GM21423 (cell line): ENCODE data around the gene SPATA16.
"Not testable (repeated sequence)": the region's sequence is repeated elsewhere in the genome, so short reads cannot be mapped to it uniquely, and the experiment has no call there.

Experiments used
- ATAC-seq: cut with Tn5 transposase; IDR thresholded peaks from one replicate; pipeline ENCODE4 v1.9.1; 2021; ENCODE audit warnings: mild to moderate bottlenecking, moderate library complexity; ENCODE audit not compliant: unreplicated experiment

Gene SPATA16

GRCh38 chr3:173140986-173141385 lies at the start of gene SPATA16:
Gene SPATA16, minus strand, starts transcription at chr3:173141235. Its CDS starts 23,504 bp downstream, at chr3:173117731.
- ATAC-seq: no peak

GRCh38 chr3:173183022-173183421 lies 42.0 kb upstream of the SPATA16 start:
- ATAC-seq: not testable (repeated sequence)

DNA sequence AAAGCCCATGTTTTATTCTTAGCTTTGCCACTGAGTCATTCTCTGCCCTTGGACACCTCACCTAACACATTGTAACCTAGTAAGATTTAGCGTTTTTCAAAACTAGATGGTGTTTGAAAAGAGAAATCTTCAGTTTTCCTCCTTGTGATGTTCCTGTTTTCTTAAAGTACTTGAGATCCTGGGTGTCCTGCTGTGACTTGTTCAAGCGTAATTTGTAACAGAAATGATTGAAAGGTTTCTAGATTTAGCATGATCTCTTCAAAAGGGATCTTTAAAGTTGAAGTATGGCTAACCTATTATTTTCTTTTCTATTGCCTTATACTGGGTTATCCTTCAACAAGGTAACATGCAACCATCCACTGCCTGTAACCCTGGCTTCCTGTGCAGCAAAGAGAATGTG lies 32.6 kb upstream of the SPATA16 start:
- ATAC-seq: no peak

- not testable (repeated sequence) for ATAC-seq
Measured at GRCh38 chr3:173159139-173159538, 18.1 kb upstream of the SPATA16 start.

- ATAC-seq: not testable (repeated sequence)
Measured at GRCh38 chr3:173156533-173156932, 15.5 kb upstream of the SPATA16 start.

- ATAC-seq: no peak
Measured at GRCh38 chr3:173153631-173154030, 12.6 kb upstream of the SPATA16 start.

DNA sequence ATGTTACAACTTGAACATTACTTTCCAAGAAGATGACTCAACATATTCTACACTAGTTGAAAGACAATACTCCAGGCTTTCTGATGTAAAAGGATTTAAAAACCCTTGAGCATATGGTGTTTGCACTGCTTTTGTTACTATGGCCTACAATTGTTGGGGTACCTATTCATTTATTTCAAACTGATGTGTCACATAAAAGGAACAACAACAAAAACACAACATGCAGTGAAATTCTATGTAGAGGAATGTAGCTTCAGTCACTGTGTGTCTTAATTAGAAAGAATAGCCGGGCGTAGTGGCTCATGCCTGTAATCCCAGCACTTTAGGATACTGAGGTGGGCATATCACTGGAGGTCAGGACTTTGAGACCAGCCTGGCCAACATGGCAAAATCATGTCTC lies 1.6 kb downstream of the SPATA16 start:
- ATAC-seq: no peak

- no peak for ATAC-seq
Measured at GRCh38 chr3:173138026-173138425, 3.0 kb downstream of the SPATA16 start.

GRCh38 chr3:173135059-173135458 lies 6.0 kb downstream of the SPATA16 start:
- ATAC-seq: no peak

DNA sequence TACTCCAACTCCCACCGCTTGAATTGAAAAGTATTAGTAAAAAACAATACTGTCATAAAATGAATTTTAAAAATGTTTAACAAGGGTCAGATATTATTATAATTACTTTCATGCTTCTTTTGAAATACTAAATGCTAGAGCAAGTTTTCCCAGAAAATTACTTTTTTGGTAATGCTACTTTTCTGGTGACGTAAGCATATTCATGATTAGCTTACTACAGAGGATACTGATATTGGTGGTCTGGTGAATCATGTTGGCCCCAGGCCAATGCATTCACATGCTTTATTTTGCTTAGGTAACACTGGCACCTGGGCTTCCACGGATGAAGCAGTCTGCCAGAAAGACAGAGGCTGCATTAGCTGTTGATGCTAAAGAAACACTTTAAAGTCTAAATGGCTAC lies 12.4 kb downstream of the SPATA16 start:
- ATAC-seq: no peak

GRCh38 chr3:173111321-173111720 lies 29.7 kb downstream of the SPATA16 start:
- no peak for ATAC-seq

DNA sequence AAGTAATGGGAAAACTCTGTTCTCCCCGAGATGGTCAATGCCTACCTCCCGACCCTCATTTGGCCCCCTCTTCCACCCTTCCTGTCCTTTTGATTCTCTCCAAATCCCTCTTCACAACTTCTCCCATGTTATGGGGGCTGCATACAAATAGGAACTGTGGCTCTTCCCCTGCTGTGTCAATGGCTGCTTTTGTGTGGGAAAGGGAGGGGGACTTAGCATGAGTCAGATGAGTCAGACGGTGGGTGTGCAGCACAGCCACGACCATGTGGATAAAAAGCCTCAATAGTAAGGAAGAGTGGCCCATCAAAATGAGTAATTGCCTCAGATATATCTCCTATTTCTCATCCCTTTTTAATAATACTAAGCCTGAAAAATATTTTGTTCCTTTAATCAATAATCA lies 31.9 kb downstream of the SPATA16 start:
- ATAC-seq: no peak

- ATAC-seq: no peak
Measured at GRCh38 chr3:173103469-173103868, 37.6 kb downstream of the SPATA16 start.

GRCh38 chr3:173098959-173099358 lies 42.1 kb downstream of the SPATA16 start:
- ATAC-seq: no peak

DNA sequence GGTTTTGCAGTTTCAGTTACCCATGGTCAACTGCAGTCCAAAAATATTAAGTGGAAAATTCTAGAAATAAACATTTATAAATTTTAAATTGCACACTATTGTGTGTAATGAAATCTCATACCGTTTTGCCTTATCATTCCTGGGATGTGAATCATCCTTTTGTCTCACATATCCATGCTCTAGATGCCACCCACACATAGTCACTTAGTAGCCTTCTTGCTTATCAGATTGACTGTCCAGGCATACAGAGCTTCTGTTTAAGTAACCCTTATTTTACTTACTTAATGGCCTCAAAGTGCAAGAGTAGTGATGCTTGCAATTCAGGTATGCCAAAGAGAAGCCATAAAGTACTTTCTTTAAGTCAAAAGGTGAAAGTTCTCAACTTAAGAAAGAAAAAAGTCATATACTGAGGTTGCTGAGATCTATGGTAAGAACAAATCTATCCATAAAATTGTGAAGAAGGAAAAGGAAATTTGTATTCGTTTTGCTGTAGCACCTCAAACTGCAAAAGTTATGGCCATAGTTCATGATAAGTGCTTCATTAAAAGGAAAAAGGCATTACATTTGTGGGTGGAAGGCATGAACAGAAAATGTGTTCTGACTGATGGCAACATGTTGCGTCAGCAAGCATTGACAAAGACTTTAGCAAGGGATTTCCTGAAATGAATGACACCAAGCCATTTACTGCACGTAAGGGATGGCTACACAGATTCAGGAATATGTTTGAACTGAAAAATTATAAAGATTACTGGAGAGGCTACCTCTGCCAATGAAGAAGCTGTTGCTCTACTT lies 43.8 kb downstream of the SPATA16 start:
- ATAC-seq: no peak

- no peak for ATAC-seq
Measured at GRCh38 chr3:173096140-173096539, 44.9 kb downstream of the SPATA16 start.

- ATAC-seq: no peak
Measured at GRCh38 chr3:173092038-173092437, 49.0 kb downstream of the SPATA16 start.

- no peak for ATAC-seq
Measured at GRCh38 chr3:173090492-173090891, 50.5 kb downstream of the SPATA16 start.

DNA sequence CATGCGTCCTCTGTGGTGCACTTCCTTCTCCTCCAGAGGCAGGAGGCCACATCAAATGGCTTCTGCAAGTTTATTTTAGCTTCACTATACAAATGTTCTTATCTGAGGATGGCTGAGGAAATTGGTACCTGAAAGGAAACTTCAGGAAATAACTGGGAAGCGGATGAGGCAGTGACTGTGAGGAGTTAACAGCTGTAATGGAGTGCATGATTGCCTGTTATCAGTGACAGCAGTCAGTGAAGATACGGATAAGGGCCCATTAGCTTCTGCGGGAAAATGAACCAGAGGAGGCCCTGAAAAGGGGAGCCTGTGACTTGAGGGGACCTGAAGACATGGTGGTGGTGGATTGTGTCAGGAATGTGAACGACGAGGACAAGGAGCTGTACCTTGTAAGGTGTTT lies 51.8 kb downstream of the SPATA16 start:
- no peak for ATAC-seq

GRCh38 chr3:173078525-173078924 lies 62.5 kb downstream of the SPATA16 start:
- no peak for ATAC-seq

DNA sequence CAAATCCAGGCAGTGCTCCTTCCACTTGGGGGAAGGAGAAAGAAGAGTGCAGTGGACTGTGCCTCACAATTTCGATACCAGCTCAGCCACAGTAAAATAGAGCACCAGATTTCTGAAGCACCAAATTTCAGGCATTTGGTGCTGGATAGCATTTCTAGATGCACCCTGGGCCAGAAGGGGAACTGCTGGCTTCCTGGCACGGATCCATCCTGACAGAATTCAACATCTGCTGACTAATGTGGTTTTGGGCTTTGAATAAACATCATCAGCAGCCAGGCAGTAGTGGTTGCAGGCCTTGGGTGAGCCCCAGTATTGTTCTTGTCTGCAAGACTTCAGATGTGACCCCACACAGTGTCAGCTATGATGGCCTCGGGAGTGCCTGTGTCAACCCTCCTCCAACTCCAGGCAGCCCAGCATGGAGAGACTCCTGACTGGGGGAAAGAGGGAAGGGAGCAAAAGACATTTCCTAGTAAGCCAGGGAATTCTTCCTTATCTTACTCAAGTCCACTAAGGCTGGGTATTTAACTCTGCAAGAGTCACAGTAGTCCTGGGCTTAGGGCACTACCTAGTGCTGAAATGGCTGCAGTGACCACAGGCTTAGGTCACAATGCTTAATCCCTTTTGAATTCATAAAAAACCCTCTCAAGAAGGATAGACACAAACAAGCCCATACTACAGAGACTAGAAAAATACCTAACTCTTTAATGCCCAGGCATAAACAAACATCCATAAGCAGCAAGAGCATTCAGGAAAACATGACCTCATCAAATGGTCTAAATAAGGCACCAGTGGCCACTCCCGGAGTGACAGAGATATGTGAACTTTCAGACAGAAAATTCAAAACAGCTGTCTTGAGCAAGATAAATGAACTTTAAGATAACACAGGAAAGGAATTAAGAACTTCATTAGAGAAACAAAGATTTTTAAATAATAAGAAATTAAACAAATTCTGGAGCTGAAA lies 74.7 kb downstream of the SPATA16 start:
- ATAC-seq: no peak

- no peak for ATAC-seq
Measured at GRCh38 chr3:173065543-173065981, 75.5 kb downstream of the SPATA16 start.
